ENCODE measurements around the gene NHSL2.
A peak's percentile ranks its signal among the peaks of the same experiment; 100 is the strongest.

The NHSL2 gene

GRCh38 chrX:72130156-72130761, 219.6 kb downstream of the NHSL2 start:
- H3K4me3 ChIP-seq = no peak overlapping the region

DNA sequence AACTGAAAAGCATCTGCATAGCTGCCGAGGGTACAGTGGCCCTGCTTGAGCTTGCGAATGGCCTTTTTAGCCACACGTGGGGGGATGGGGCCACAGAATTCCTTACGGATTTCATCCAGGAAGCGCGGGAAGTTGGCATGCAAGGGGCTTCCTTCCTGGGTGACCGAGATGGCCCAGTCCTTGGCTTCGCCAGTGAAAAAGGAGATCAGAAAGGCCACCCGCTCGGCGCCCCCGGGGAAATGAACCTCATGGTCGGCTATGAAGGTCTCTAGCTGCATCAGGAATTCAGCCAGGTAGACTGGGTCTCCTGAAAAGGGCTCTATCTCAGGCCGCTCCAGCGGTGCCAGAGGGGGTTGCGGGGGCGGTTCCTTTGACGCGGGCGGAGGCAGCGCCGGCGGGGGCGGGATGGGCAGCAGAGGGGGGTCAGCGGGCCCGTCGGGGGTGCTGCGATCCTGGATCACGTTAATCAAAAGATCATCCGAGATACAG, 220.2 kb downstream of the NHSL2 start:
- Histone ChIP-seq H3K9me3 (no peaks in the 10 kb centered on the region), H3K4me3 (no peak overlapping the region; the same call in 1 of the 2 replicates), H3K27me3 (ENCODE audit: low read depth) (no peaks in the 10 kb centered on the region), H3K4me1 (peaks cover 2% of the 10 kb centered on the region), H3K36me3 (replicated peaks) (no peaks in the 10 kb centered on the region)
- no peak for DNase-seq (ENCODE audit: low spot score in 2 of 2)
- in situ Hi-C loops (cut with MboI; ENCODE audit: low sequenced_read_pairs) = no loop called here

More at GRCh38 chrX:72130156-72130761, 219.6 kb downstream of the NHSL2 start:
- no peak for DNase-seq (ENCODE audit: low spot score in 2 of 2)
- in situ Hi-C loops (cut with MboI; ENCODE audit: low sequenced_read_pairs) = no loop called here
- Histone ChIP-seq H3K36me3 (replicated peaks) (no peaks in the 10 kb centered on the region), H3K9me3 (no peaks in the 10 kb centered on the region), H3K4me1 (peaks cover 2% of the 10 kb centered on the region), H3K27me3 (ENCODE audit: low read depth) (no peaks in the 10 kb centered on the region)

DNA sequence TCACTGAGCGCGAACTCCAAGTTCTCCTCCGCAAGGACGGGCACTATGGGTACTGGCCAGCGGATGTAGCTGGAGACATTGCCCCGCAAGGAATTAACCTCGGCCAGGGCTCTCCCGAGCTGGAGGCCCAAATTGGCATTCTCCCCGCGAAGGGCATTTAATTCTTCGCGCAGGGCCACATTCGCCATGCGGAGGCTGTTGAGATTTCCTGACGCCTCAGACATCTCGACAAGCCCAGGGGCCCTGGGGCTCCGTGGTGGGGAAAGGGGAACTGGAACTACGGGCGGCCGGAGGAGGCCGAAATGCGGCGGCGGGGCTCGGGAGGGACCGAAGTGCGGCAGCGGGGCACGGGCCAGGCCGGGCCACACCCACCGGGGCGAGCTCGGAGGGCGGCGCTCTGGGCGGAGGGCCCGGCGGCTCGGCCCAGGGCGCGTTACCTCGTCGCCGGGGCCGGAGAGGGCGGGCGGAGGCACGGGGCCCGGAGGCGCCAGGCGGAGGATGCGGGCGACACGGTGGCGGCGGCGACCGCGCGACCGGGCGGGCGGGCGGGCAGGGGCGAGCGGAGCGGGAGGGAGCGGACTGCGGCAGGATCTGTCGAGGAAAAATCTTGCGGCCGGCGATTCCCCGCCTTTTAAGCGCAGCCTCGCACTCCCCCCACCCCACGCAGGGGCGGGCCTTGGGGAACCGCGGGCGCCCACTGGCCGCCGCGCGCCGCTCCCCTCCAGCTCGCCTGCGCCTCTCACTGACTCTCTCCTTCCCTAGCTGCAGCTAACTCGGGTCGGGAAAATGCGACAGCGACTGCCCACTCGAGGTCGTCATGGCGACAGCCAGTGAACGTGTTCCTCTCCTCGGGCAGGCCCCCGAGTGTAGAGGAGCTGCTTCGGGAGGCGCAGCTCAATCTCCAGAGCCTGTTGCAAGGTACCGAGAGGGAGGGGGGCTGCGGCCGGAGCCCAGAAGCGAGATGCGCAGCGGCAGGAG, 221.0 kb downstream of the NHSL2 start, which contains the start of gene RTL5:
Gene RTL5, minus strand, starts transcription at position 599 of the 978 bp plus-strand sequence.
- Histone ChIP-seq H3K4me3 (peak within 1 kb of the TSS; percentile 24), H3K4me1 (peaks cover 2% of the 10 kb centered on the region), H3K9me3 (no peaks in the 10 kb centered on the region), H3K27me3 (ENCODE audit: low read depth) (no peaks in the 10 kb centered on the region), H3K36me3 (replicated peaks) (no peaks in the 10 kb centered on the region)
- DNase-seq (ENCODE audit: low spot score in 2 of 2) = peak; percentile 87 to 92
- in situ Hi-C loops (cut with MboI; ENCODE audit: low sequenced_read_pairs) = no loop called here

- H3K9me3 ChIP-seq = no peaks in the 10 kb centered on the region
- H3K27me3 ChIP-seq (ENCODE audit: low read depth) = no peaks in the 10 kb centered on the region
- H3K4me3 ChIP-seq = no peak overlapping the region
- DNase-seq (ENCODE audit: low spot score in 2 of 2) = no peak
- in situ Hi-C loops (cut with MboI; ENCODE audit: low sequenced_read_pairs) = no loop called here
- no peaks in the 10 kb centered on the region for H3K36me3 ChIP-seq (replicated peaks)
- peaks cover 2% of the 10 kb centered on the region for H3K4me1 ChIP-seq
These were observed 221.8 kb downstream of the NHSL2 start for GRCh38 chrX:72132456-72132855.

DNA sequence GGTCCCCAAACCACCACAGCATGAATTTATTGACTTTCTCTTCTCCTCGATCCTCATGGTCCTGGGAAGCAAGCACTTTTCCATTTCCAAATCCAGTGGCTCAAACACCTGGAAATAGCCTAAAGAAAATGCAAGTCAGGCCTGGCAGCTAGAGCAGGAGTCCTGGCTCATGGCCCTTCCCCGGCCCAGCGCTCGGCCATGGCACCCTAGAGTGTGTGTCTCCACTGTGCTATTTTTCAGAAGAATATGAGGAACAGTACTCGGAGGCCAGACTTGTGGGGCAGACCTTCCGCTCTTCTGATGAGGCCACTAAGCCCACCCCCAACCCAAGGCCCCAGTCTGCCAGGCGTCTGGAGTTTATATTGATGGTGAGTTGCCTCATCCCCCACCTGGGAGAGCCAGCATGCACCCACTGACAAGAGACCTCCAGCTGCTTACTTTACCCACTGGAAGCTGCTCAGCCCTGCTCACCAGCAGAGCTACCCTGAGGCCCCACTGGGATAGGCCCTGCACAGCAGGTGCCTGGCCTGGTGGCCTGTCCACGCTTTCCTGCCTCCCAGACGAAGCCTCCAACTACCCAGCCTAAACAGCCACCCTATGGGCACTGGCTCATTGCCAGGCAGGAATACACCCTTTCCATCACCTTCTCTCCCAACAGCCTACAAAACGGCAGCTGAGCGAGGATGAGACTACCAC, 223.4 kb downstream of the NHSL2 start:
- in situ Hi-C loops (cut with MboI; ENCODE audit: low sequenced_read_pairs) = no loop called here

GRCh38 chrX:72137846-72138495, 227.3 kb downstream of the NHSL2 start:
- H3K27me3 ChIP-seq (ENCODE audit: low read depth) = no peaks in the 10 kb centered on the region

More for the DNA sequence above, 223.4 kb downstream of the NHSL2 start:
- H3K4me3 ChIP-seq = no peak overlapping the region
- H3K4me1 ChIP-seq = peaks cover 2% of the 10 kb centered on the region
- no peaks in the 10 kb centered on the region for H3K36me3 ChIP-seq (replicated peaks)
- no peak for DNase-seq (ENCODE audit: low spot score in 2 of 2)
- no peaks in the 10 kb centered on the region for H3K27me3 ChIP-seq (ENCODE audit: low read depth)
- H3K9me3 ChIP-seq = no peaks in the 10 kb centered on the region

GRCh38 chrX:72139538-72139937, 228.9 kb downstream of the NHSL2 start:
- Histone ChIP-seq H3K4me3 (no peak overlapping the region), H3K27me3 (ENCODE audit: low read depth) (no peaks in the 10 kb centered on the region), H3K36me3 (replicated peaks) (no peaks in the 10 kb centered on the region), H3K9me3 (no peaks in the 10 kb centered on the region), H3K4me1 (no peaks in the 10 kb centered on the region)
- in situ Hi-C loops (cut with MboI; ENCODE audit: low sequenced_read_pairs) = no loop called here
- DNase-seq (ENCODE audit: low spot score in 2 of 2) = no peak

More at GRCh38 chrX:72137846-72138495, 227.3 kb downstream of the NHSL2 start:
- Histone ChIP-seq H3K36me3 (replicated peaks) (no peaks in the 10 kb centered on the region), H3K4me1 (no peaks in the 10 kb centered on the region), H3K4me3 (no peak overlapping the region), H3K9me3 (no peaks in the 10 kb centered on the region)
- no peak for DNase-seq (ENCODE audit: low spot score in 2 of 2)
- in situ Hi-C loops (cut with MboI; ENCODE audit: low sequenced_read_pairs) = no loop called here

GRCh38 chrX:72141372-72142004, 230.8 kb downstream of the NHSL2 start:
- no peak for DNase-seq (ENCODE audit: low spot score in 2 of 2)
- Histone ChIP-seq H3K4me1 (no peaks in the 10 kb centered on the region), H3K9me3 (no peaks in the 10 kb centered on the region), H3K27me3 (ENCODE audit: low read depth) (no peaks in the 10 kb centered on the region), H3K36me3 (replicated peaks) (no peaks in the 10 kb centered on the region), H3K4me3 (no peak overlapping the region)
- in situ Hi-C loops (cut with MboI; ENCODE audit: low sequenced_read_pairs) = no loop called here

- Histone ChIP-seq H3K9me3 (no peaks in the 10 kb centered on the region), H3K36me3 (replicated peaks) (no peaks in the 10 kb centered on the region), H3K4me3 (no peak overlapping the region), H3K4me1 (no peaks in the 10 kb centered on the region), H3K27me3 (ENCODE audit: low read depth) (no peaks in the 10 kb centered on the region)
- DNase-seq (ENCODE audit: low spot score in 2 of 2) = peak in 1 of 2 experiments; percentile 23
- in situ Hi-C loops (cut with MboI; ENCODE audit: low sequenced_read_pairs) = no loop called here
These were observed 231.6 kb downstream of the NHSL2 start for GRCh38 chrX:72142094-72142793.

DNA sequence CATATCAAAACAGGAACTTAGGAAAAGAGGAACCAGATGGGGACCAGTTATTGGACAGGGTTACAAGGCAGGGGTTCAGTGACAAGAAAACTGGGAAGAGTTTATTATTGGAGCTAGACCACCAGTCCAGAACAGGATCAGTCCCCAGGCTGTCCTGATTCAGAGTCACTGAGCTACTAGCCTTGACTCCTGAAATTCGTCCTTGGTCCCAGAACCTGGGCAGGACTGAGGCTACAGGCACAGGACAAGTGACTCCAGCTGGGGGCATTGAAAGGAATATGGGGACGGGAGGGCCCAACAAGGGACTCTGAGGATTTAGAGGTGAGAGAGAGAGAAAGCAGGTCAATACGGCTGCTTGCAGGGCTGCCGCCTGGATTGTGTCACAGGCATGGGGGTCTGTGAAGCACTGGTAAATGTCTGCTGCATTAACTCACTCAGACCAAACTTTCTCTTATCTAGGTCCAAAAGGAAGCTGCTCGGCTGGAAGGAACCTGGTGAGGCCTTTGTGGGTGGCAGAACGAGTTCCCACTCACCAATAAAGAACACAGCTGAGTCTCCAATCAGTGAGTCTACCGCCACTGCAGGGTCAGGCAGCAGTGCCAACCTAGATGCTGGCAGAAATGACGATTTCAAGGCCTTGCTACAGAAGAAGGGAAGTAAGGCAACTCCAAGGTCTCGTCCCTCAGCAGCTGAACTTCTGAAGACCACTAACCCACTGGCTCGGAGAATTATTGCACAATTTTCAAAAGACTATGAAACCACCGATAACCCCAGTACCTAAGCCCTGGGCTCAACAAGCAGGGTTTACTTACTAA, 232.4 kb downstream of the NHSL2 start:
- in situ Hi-C loops (cut with MboI; ENCODE audit: low sequenced_read_pairs) = no loop called here
- Histone ChIP-seq H3K4me1 (no peaks in the 10 kb centered on the region), H3K9me3 (no peaks in the 10 kb centered on the region), H3K36me3 (replicated peaks) (no peaks in the 10 kb centered on the region), H3K27me3 (ENCODE audit: low read depth) (no peaks in the 10 kb centered on the region), H3K4me3 (no peak overlapping the region)
- DNase-seq (ENCODE audit: low spot score in 2 of 2) = no peak

GRCh38 chrX:72143609-72143907, 232.9 kb downstream of the NHSL2 start:
- Histone ChIP-seq H3K36me3 (replicated peaks) (no peaks in the 10 kb centered on the region), H3K9me3 (no peaks in the 10 kb centered on the region), H3K4me3 (no peak overlapping the region), H3K4me1 (no peaks in the 10 kb centered on the region), H3K27me3 (ENCODE audit: low read depth) (no peaks in the 10 kb centered on the region)
- in situ Hi-C loops (cut with MboI; ENCODE audit: low sequenced_read_pairs) = no loop called here
- no peak for DNase-seq (ENCODE audit: low spot score in 2 of 2)

DNA sequence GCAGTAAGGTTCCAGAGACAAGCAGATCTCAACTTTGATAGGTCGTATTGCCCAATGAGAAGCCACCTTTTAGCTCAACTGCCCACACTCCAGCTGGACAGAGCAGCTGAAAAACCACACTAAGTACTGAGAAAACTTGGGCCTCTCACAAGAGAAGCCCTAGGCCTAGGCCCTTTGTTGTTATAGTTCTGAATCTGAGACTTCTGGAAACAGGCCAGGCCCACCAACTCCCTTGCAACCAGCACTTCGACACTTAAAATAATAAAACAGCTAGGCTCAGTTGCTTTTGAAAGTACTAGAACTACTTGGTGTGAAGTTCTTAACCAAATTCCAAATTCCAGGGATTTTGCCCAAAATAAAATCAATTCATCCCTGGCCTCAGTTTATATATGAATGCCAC, 234.5 kb downstream of the NHSL2 start:
- Histone ChIP-seq H3K9me3 (no peaks in the 10 kb centered on the region), H3K36me3 (replicated peaks) (no peaks in the 10 kb centered on the region), H3K4me3 (no peak overlapping the region), H3K4me1 (no peaks in the 10 kb centered on the region), H3K27me3 (ENCODE audit: low read depth) (no peaks in the 10 kb centered on the region)
- DNase-seq (ENCODE audit: low spot score in 2 of 2) = no peak
- in situ Hi-C loops (cut with MboI; ENCODE audit: low sequenced_read_pairs) = no loop called here

All from HAP-1 (cell line).